Dendritic cell treated with granulocyte-macrophage colony-stimulating factor and Interleukin-4, amounts not matched to agents 40 ng/mL and 50 ng/mL, for 4 days (primary cell): ENCODE data around the gene REP15.
A peak's percentile ranks its signal among the peaks of the same experiment; 100 is the strongest.
"Not testable (repeated sequence)": the region's sequence is repeated elsewhere in the genome, so short reads cannot be mapped to it uniquely, and the experiment has no call there.

Experiments used
- H3K27ac Mint-ChIP-seq: one replicate; pipeline ENCODE4 v1.8.0; 2022; ENCODE audit warnings: mild to moderate bottlenecking, mixed read lengths
- H3K27me3 Mint-ChIP-seq: one replicate; pipeline ENCODE4 v1.8.0; 2022; ENCODE audit warnings: mild to moderate bottlenecking, mixed read lengths
- H3K36me3 Mint-ChIP-seq: one replicate; pipeline ENCODE4 v1.8.0; 2022; ENCODE audit warnings: low read depth, mixed read lengths
- H3K4me1 Mint-ChIP-seq: one replicate; pipeline ENCODE4 v1.8.0; 2022; ENCODE audit warnings: low read depth, mixed read lengths
- H3K4me3 Mint-ChIP-seq: one replicate; pipeline ENCODE4 v1.8.0; 2022; ENCODE audit warnings: mild to moderate bottlenecking, moderate library complexity, mixed read lengths
- H3K9me3 Mint-ChIP-seq: one replicate; pipeline ENCODE4 v1.8.0; 2022; ENCODE audit warnings: mixed read lengths
- intact Hi-C: fragments of 100-400 bp; cut with micrococcal nuclease; formaldehyde crosslinking; loops from one replicate; pipeline ENCODE4 v1.15.0; 2022

The REP15 gene

GRCh38 chr12:27709932-27710591 is 13.8 kb downstream of the REP15 start:
- Mint-ChIP-seq H3K27ac (peak overlapping the region; percentile 99), H3K4me3 (peak overlapping the region; percentile 98), H3K36me3 (peaks cover 24% of the 10 kb centered on the region), H3K9me3 (no peaks in the 10 kb centered on the region), H3K4me1 (peaks cover 26% of the 10 kb centered on the region), H3K27me3 (no peaks in the 10 kb centered on the region)
- intact Hi-C loops = no loop called here

- H3K4me1 Mint-ChIP-seq = peaks cover 26% of the 10 kb centered on the region
- H3K4me3 Mint-ChIP-seq = peak within 1 kb of the TSS; percentile 98
- no peaks in the 10 kb centered on the region for H3K9me3 Mint-ChIP-seq
- intact Hi-C loops = no loop called here
- no peaks in the 10 kb centered on the region for H3K27me3 Mint-ChIP-seq
- H3K36me3 Mint-ChIP-seq = peaks cover 26% of the 10 kb centered on the region
- peak within 1 kb of the TSS; percentile 99 for H3K27ac Mint-ChIP-seq
Observed at GRCh38 chr12:27710592-27711316, 14.5 kb downstream of the REP15 start, which contains the start of gene MRPS35. Gene MRPS35, plus strand, starts transcription at chr12:27710832. Its CDS starts 12 bp downstream, at chr12:27710844.

- H3K4me1 Mint-ChIP-seq = peaks cover 26% of the 10 kb centered on the region
- H3K27me3 Mint-ChIP-seq = no peaks in the 10 kb centered on the region
- intact Hi-C loops = no loop called here
- no peaks in the 10 kb centered on the region for H3K9me3 Mint-ChIP-seq
- peak overlapping the region; percentile 99 for H3K27ac Mint-ChIP-seq
- peaks cover 31% of the 10 kb centered on the region for H3K36me3 Mint-ChIP-seq
- H3K4me3 Mint-ChIP-seq = peak overlapping the region; percentile 98
Observed at GRCh38 chr12:27711317-27711682, 15.1 kb downstream of the REP15 start.

- Mint-ChIP-seq H3K36me3 (peaks cover 38% of the 10 kb centered on the region), H3K27me3 (no peaks in the 10 kb centered on the region), H3K4me1 (peaks cover 26% of the 10 kb centered on the region), H3K4me3 (no peak overlapping the region), H3K9me3 (no peaks in the 10 kb centered on the region), H3K27ac (peak overlapping the region; percentile 99)
- intact Hi-C loops = no loop called here
Observed at GRCh38 chr12:27711967-27712366, 15.7 kb downstream of the REP15 start.

- Mint-ChIP-seq H3K36me3 (peaks cover 67% of the 10 kb centered on the region), H3K9me3 (no peaks in the 10 kb centered on the region), H3K27me3 (no peaks in the 10 kb centered on the region), H3K27ac (no peak overlapping the region), H3K4me3 (no peak overlapping the region), H3K4me1 (no peaks in the 10 kb centered on the region)
- intact Hi-C loops = no loop called here
Observed at GRCh38 chr12:27723212-27723611, 27.0 kb downstream of the REP15 start.

GRCh38 chr12:27730097-27730588 is 33.9 kb downstream of the REP15 start:
- intact Hi-C loops = loop anchor here (5.0 kb wide), 1 partner anchor 1142 kb away; no protein-coding TSS in a partner anchor
- H3K9me3 Mint-ChIP-seq = no peaks in the 10 kb centered on the region
- H3K27me3 Mint-ChIP-seq = no peaks in the 10 kb centered on the region
- H3K4me1 Mint-ChIP-seq = no peaks in the 10 kb centered on the region
- peaks cover 53% of the 10 kb centered on the region for H3K36me3 Mint-ChIP-seq
- H3K4me3 Mint-ChIP-seq = no peak overlapping the region
- H3K27ac Mint-ChIP-seq = no peak overlapping the region

GRCh38 chr12:27732281-27732680 is 36.0 kb downstream of the REP15 start:
- Mint-ChIP-seq H3K4me1 (no peaks in the 10 kb centered on the region), H3K27me3 (no peaks in the 10 kb centered on the region), H3K4me3 (no peak overlapping the region), H3K9me3 (no peaks in the 10 kb centered on the region), H3K36me3 (peaks cover 46% of the 10 kb centered on the region), H3K27ac (no peak overlapping the region)
- intact Hi-C loops = loop anchor here (2.0 to 5.0 kb wide), 2 partner anchors 209 to 1140 kb away; no protein-coding TSS in a partner anchor

GRCh38 chr12:27733052-27733656 is 36.9 kb downstream of the REP15 start:
- H3K27me3 Mint-ChIP-seq = no peaks in the 10 kb centered on the region
- H3K4me1 Mint-ChIP-seq = no peaks in the 10 kb centered on the region
- H3K36me3 Mint-ChIP-seq = peaks cover 50% of the 10 kb centered on the region
- no peak overlapping the region for H3K4me3 Mint-ChIP-seq
- no peak overlapping the region for H3K27ac Mint-ChIP-seq
- no peaks in the 10 kb centered on the region for H3K9me3 Mint-ChIP-seq
- intact Hi-C loops = loop anchor here (1.0 to 5.0 kb wide), 3 partner anchors 88 to 1139 kb away; no protein-coding TSS in a partner anchor

- no peaks in the 10 kb centered on the region for H3K27me3 Mint-ChIP-seq
- no peaks in the 10 kb centered on the region for H3K4me1 Mint-ChIP-seq
- H3K27ac Mint-ChIP-seq = no peak overlapping the region
- intact Hi-C loops = loop anchor here (1.0 to 5.0 kb wide), 3 partner anchors 88 to 1139 kb away; no protein-coding TSS in a partner anchor
- peaks cover 56% of the 10 kb centered on the region for H3K36me3 Mint-ChIP-seq
- no peak overlapping the region for H3K4me3 Mint-ChIP-seq
- no peaks in the 10 kb centered on the region for H3K9me3 Mint-ChIP-seq
Observed at GRCh38 chr12:27733791-27734190, 37.5 kb downstream of the REP15 start.

GRCh38 chr12:27734321-27734720 is 38.1 kb downstream of the REP15 start:
- not testable (repeated sequence) for H3K4me3 Mint-ChIP-seq, H3K27me3 Mint-ChIP-seq, H3K9me3 Mint-ChIP-seq, H3K4me1 Mint-ChIP-seq, H3K27ac Mint-ChIP-seq
- intact Hi-C loops = loop anchor here (5.0 kb wide), 1 partner anchor 1138 kb away; no protein-coding TSS in a partner anchor
- peaks cover 61% of the 10 kb centered on the region for H3K36me3 Mint-ChIP-seq

GRCh38 chr12:27743601-27744000 is 47.4 kb downstream of the REP15 start:
- intact Hi-C loops = no loop called here
- Mint-ChIP-seq H3K4me3 (no peak overlapping the region), H3K27me3 (no peaks in the 10 kb centered on the region), H3K27ac (no peak overlapping the region), H3K36me3 (peaks cover 75% of the 10 kb centered on the region), H3K9me3 (no peaks in the 10 kb centered on the region), H3K4me1 (no peaks in the 10 kb centered on the region)

GRCh38 chr12:27745734-27746133 is 49.5 kb downstream of the REP15 start:
- H3K27ac Mint-ChIP-seq, H3K4me1 Mint-ChIP-seq, H3K27me3 Mint-ChIP-seq, H3K9me3 Mint-ChIP-seq, H3K4me3 Mint-ChIP-seq, intact Hi-C loops: not testable (repeated sequence)
- H3K36me3 Mint-ChIP-seq = peaks cover 58% of the 10 kb centered on the region
